Bronchial epithelial cell (primary cell): ENCODE measurements around the gene UGT1A9. TPM values are rescaled to one million over a fixed set of nuclear protein-coding genes. Genes with fewer than 3 reads are reported as not detected.

Experiments
- DNase-seq: peaks from one replicate; pipeline ENCODE4 v3.0.0-alpha.2; 2010; ENCODE audit warnings: low read depth
- FAIRE-seq: peaks from 2 replicates; lab custom pipeline; 2011; peaks lifted over from hg19 to GRCh38; lab: Jason Lieb, UNC
- H3K27me3 ChIP-seq: 2 replicates; pipeline ENCODE4 v1.5.1; 2011; ENCODE audit warnings: low read length; ENCODE audit not compliant: control insufficient read depth, insufficient read depth
- H3K36me3 ChIP-seq: 2 replicates; pipeline ENCODE4 v1.5.1; 2011; ENCODE audit warnings: low read length; ENCODE audit not compliant: control insufficient read depth, insufficient read depth
- H3K4me3 ChIP-seq: 2 replicates; pipeline ENCODE4 v1.5.1; 2011; ENCODE audit warnings: mild to moderate bottlenecking, low read depth, low read length, control low read depth
- CTCF ChIP-seq: IDR thresholded peaks from 2 replicates; pipeline ENCODE4 v1.5.1; 2011; ENCODE audit warnings: mild to moderate bottlenecking, moderate library complexity, low read length, control low read depth, inconsistent platforms; ENCODE audit not compliant: insufficient read depth, severe bottlenecking
- total RNA-seq: library from RNA; depleted of rRNA; stranded (reverse); fragments of >200 nt; gene quantifications from 2 replicates; pipeline ENCODE4 v1.2.1, GENCODE V29; 2014

The UGT1A9 gene
- total RNA-seq, 1 donor from 2014 or later: 0.26 TPM

- no peak for TF ChIP-seq CTCF
- FAIRE-seq (peak; percentile 99), DNase-seq (peak; percentile 99)
- no peaks in the 10 kb centered on the region for H3K36me3 ChIP-seq
- no peaks in the 10 kb centered on the region for H3K27me3 ChIP-seq
- peak overlapping the region; percentile 61 for H3K4me3 ChIP-seq
Measured at GRCh38 chr2:233691443-233692433, 20.0 kb downstream of the UGT1A9 start.

DNA sequence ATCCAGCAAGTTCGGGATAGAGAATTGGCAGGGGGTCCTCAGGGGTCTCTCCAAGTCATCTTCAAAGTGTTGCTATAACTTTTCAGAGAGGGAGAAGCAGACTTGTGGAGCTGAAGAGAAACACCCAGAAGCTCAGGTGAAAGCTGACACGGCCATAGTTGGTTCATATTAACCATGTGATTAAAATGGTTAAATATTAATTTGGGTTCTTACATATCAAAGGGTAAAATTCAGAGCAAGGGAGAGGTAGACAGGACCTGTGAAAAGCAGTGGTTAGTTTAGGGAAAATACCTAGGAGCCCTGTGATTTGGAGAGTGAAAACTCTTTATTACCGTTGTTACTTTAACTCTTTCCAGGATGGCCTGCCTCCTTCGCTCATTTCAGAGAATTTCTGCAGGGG is 20.9 kb downstream of the UGT1A9 start, which contains the start of gene UGT1A6:
TSS of gene UGT1A6 (plus strand) at position 243 of the 400 bp plus-strand sequence. CDS start at position 358, 115 bp downstream.
- TF ChIP-seq CTCF: no peak
- H3K27me3 ChIP-seq: no peaks in the 10 kb centered on the region
- H3K4me3 ChIP-seq: peak within 1 kb of the TSS; percentile 61
- no peak for FAIRE-seq
- no peaks in the 10 kb centered on the region for H3K36me3 ChIP-seq
- DNase-seq: no peak

DNA sequence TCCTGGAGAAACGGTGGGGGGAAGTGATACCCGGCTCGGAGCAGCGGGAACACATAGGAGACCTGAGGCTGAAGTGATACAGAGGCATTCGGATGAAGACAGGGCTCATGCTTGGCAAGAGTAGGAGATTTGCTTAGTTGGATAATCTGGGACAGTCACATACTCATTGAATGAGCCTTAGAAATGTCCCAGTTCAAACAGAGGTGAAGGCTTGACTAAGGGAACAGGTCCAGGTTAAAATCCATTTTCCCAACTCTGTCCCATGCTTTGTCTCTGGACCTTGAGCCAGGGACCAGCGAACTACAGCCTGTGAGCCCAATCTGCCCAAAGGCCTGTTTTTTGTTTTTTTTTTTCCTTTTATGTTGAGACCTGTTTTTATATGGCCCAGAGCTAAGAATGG is 22.3 kb downstream of the UGT1A9 start:
- TF ChIP-seq CTCF: no peak
- no peak for DNase-seq
- Histone ChIP-seq H3K4me3 (peak overlapping the region; percentile 61), H3K36me3 (no peaks in the 10 kb centered on the region), H3K27me3 (no peaks in the 10 kb centered on the region)
- FAIRE-seq: peak; percentile 43

DNA sequence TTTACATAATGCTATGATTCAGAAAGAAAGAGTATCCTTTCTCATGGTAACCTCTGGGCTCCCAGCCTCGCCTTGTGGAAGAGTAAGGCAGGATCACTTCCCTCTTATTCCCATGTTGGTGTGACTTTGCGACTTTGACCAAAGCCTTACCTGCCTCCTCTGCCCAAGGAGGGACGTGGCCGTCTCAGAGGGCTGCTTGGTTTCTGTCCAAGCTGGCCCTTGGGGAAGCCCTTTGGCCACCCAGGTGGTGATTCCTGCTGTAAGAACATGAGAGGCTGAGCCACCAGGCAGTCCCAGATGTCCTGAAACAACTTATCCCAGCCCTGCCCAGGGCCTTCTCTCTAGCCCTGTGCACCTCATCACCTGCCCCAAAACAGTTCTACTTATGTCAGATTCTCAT is 27.0 kb downstream of the UGT1A9 start:
- Histone ChIP-seq H3K4me3 (no peak overlapping the region), H3K27me3 (no peaks in the 10 kb centered on the region), H3K36me3 (no peaks in the 10 kb centered on the region)
- DNase-seq (no peak), FAIRE-seq (no peak)
- no peak for TF ChIP-seq CTCF

- DNase-seq (no peak), FAIRE-seq (peak; percentile 85)
- Histone ChIP-seq H3K27me3 (no peaks in the 10 kb centered on the region), H3K4me3 (no peak overlapping the region), H3K36me3 (no peaks in the 10 kb centered on the region)
- no peak for TF ChIP-seq CTCF
Measured at GRCh38 chr2:233699424-233700027, 27.8 kb downstream of the UGT1A9 start.
